NCI-H187 (cell line): ENCODE measurements around the gene RNF187.

Experiments used
- DNase-seq, 2 experiments: peaks; one replicate each; lab custom pipeline; 2025; lab: John Stamatoyannopoulos, UW

Gene RNF187

DNA sequence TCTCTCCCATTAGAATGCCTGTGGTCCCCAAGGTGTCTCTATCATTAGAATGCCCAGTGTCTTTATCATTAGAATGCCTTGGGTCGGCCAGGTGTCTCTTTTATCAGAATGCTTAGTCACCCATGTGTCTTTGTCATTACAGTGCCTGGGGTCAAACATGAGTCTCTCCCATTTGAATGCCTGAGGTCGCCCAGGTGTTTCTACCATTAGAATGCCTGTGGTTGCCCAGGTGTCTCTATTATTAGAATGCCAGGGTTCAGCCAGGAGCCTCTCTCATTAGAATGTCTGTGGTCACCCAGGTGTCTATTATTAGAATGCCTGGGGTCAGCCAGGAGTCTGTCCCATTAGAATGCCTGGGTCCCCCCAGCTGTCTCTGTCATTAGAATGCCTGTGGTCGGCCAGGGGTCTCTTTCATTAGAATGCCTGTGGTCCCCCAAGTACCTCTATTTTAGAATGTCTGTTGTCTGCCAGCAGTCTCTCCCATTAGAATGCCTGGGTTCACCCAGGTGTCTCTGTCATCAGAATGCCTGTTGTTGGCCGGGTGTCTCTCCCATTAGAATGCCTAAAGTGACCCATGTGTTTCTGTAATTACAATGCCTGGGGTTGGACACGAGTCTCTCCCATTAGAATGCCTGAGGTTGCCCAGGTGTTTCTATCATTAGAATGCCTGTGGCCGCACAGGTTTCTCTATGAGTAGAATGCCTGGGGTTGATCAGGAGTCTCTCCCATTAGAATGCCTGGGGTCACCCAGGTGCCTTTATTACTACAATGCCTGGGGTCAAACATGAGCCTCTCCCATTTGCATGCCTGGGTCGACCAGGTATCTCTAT, 57.1 kb downstream of the RNF187 start:
- DNase-seq = no peak

DNA sequence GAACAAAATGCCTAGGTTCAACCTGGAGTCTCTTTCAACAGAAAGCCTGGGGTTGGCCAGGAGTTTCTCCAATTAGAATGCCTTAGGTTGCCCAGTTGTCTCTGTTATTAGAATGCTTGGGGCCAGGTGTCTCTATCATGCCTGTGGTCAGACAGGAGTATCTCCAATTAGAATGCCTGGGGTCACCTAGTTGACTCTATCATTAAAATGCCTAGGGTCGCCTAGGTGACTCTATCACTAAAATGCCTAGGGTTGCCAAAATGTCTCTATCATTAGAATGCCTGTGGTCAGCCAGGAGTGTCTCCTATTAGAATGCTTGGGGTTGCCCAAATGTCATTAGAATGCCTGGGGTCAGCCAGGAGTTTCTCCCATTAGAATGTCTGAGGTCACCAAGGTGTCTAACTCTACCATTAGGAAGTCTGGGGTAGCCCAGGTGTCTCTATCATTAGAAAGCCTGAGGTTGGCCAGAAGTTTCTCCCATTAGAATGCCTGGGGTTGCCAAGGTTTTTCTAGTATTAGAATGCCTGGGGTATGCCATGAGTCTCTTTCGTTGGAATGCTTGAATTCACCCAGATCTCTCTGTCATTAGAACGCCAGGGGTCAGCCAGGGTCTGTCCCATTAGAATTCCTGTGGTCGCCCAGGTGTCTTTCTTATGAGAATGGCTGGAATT, 57.9 kb downstream of the RNF187 start:
- no peak for DNase-seq
